Spinal cord (tissue), 10 donors: Measurements from ENCODE around the gene C1QTNF4. TPM values are rescaled to one million over a fixed set of nuclear protein-coding genes. Genes with fewer than 3 reads are reported as not detected.

Experiments
- DNase-seq, 6 donors: peaks; one replicate each; pipeline versions ENCODE4 v3.0.0 to v3.0.0-alpha.2; 2013 to 2015; ENCODE audit warnings: low spot score in 6 of 6, low read depth in 4 of 6
- H3K27ac ChIP-seq: one replicate; pipeline ENCODE4 v1.5.1; 2013; ENCODE audit warnings: low read depth, low read length, control low read depth
- H3K27me3 ChIP-seq: one replicate; pipeline ENCODE4 v1.6.1; 2013; ENCODE audit warnings: low read length; ENCODE audit not compliant: control insufficient read depth, insufficient read depth
- H3K36me3 ChIP-seq: one replicate; pipeline ENCODE4 v1.6.1; 2013; ENCODE audit warnings: low read length; ENCODE audit not compliant: control insufficient read depth, insufficient read depth
- H3K4me1 ChIP-seq: one replicate; pipeline ENCODE4 v1.6.1; 2013; ENCODE audit warnings: low read length; ENCODE audit not compliant: control insufficient read depth, insufficient read depth
- H3K4me3 ChIP-seq: one replicate; pipeline ENCODE4 v1.5.1; 2013; ENCODE audit warnings: low read depth, low read length, control low read depth
- H3K9me3 ChIP-seq: one replicate; pipeline ENCODE4 v1.6.1; 2013; ENCODE audit warnings: low read length; ENCODE audit not compliant: control insufficient read depth, insufficient read depth
- WGBS: methylation state at CpG from one replicate; pipeline ENCODE4 v1.1.5; 2013; ENCODE audit warnings: missing lambda C conversion rate; ENCODE audit not compliant: insufficient coverage; 5-methylcytosine and 5-hydroxymethylcytosine counted together
- polyA plus RNA-seq, 2 donors: library from polyadenylated mRNA; unstranded; fragments of 120-200 nt; gene quantifications; one replicate each; pipeline ENCODE4 v1.2.1, GENCODE V29; 2013; ENCODE audit not compliant: insufficient read length in 2 of 2
- total RNA-seq, 2 donors: library from RNA; depleted of rRNA in 1 of 2; stranded (reverse); fragments of 120-200 nt in 1 of 2; fragments of >200 nt in 1 of 2; gene quantifications; one replicate each; pipeline versions ENCODE4 v1.2.3 to v1.2.4, GENCODE V29; 2013 to 2014
- donor health status: healthy.

C1QTNF4 gene
- total and polyA plus RNA-seq, 4 donors: 15.8 to 113 (median 63.3) TPM

DNA sequence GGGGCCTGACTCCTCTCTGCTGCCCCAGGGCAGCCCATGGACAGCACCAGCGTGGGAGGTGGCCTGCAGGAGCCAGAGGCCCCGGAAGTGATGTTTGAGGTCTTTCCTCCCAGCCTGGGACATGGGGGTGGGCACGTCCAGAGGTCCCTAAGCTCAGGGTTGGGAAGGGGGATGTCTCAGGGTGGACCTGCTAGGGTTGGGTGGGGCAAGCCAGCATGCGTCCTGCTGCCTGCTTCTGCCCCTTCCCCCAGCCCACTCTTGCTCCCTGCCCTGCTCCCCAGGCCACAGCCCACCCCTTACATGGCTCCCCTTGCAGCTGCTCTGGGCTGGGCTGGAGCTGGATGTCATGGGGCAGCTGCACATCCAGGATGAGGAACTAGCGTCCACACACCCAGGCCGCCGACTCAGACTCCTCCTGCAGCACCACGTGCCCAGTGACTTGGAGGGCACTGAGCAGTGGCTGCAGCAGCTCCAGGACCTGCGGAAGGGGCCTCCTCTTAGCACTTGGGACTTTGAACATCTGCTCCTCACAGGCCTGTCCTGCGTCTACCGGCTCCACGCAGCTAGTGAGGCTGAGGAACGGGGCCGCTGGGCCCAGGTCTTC lies 6.4 kb downstream of the C1QTNF4 start:
- DNase-seq: no peak
- 83% methylated on average over 13 of the region's 14 CpGs for WGBS
- Histone ChIP-seq H3K4me3 (no peak overlapping the region), H3K36me3 (peaks cover 78% of the 10 kb centered on the region), H3K4me1 (peaks cover 64% of the 10 kb centered on the region), H3K27ac (no peak overlapping the region), H3K27me3 (no peaks in the 10 kb centered on the region), H3K9me3 (no peaks in the 10 kb centered on the region)

DNA sequence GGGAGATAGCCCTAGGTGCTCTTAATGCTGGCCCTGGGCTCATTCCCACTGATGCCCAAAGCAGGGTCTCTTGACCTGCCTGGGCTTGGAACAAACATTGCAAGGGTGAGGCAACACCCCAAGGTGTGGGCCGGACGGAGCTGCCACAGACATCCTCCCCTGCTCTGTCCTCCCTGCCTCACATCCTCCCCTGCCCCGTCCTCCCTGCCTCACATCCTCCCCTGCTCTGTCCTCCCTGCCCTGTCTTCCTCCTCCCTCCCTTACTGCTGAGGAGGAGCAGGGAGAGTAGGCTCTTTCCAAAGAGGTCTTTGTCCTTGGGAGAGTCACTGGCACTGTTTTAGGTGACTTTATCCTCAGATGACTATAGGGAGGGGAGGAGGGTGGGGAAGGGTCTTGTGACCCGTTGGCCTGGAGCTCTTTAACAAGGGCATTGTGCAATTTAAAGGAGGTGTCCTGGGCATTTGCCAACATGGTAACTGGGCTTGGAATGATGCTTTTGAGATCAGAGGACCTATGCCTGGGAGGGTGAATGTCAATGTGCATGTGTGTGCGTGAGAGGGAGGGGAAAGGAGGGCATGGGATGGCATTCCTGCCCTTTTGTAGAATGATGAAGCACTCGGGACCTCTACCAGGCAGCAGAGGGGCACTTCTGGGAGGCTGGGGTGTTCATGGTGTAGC lies 7.0 kb downstream of the C1QTNF4 start:
- H3K27me3 ChIP-seq: no peaks in the 10 kb centered on the region
- H3K4me1 ChIP-seq: peaks cover 64% of the 10 kb centered on the region
- 73% methylated on average over 5 of the region's 6 CpGs for WGBS
- no peak for DNase-seq
- H3K4me3 ChIP-seq: no peak overlapping the region
- peak overlapping the region; percentile 65 for H3K27ac ChIP-seq
- H3K36me3 ChIP-seq: peaks cover 85% of the 10 kb centered on the region
- no peaks in the 10 kb centered on the region for H3K9me3 ChIP-seq

DNA sequence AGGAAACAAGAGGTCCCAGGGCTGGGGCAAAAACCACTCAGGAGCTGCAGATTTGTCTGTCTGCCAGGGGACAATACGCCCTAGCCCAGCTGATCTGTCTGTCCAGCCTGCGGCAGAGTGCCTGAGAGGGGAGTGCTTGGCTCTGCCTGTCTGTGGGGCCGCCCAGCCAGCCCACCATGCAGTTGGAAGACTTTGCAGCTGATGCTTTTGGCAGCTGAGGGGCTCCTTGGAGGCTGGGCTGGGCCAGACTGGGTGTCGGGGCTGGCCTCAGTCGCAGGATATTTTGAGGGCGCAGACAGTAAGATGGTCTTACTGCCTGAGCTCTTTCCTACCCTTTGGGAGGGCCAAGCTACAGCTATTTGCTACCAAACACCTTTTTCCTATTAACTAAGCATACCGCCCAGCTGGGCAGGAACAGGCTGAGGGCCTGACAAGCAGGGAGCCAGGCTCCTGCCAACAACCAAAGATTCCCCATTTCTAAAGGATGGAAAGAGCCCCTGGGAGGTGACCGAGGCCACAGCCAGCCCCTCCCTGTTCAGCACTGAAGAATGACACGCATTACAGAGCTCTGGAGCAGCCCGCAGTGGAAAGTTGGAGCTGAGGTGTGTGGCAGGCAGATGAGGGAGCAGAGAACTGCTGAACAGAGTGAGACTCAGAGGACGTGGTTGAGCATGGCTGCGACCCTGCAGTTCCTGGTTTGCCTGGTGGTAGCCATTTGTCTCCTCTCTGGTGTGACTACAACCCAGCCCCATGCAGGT lies 7.9 kb downstream of the C1QTNF4 start, which contains the start of gene FAM180B:
Gene FAM180B (plus strand): TSS at position 581 of the 758 bp plus-strand sequence. CDS start 91 bp downstream, at position 672.
- peaks cover 89% of the 10 kb centered on the region for H3K36me3 ChIP-seq
- no peak within 1 kb of the TSS for H3K4me3 ChIP-seq
- H3K4me1 ChIP-seq: peaks cover 56% of the 10 kb centered on the region
- H3K27me3 ChIP-seq: no peaks in the 10 kb centered on the region
- WGBS: 54% methylated on average over 11 of the region's 12 CpGs
- H3K27ac ChIP-seq: peak within 1 kb of the TSS; percentile 65
- H3K9me3 ChIP-seq: no peaks in the 10 kb centered on the region
- peak in 2 of 6 donors; percentile 45 to 79 for DNase-seq

DNA sequence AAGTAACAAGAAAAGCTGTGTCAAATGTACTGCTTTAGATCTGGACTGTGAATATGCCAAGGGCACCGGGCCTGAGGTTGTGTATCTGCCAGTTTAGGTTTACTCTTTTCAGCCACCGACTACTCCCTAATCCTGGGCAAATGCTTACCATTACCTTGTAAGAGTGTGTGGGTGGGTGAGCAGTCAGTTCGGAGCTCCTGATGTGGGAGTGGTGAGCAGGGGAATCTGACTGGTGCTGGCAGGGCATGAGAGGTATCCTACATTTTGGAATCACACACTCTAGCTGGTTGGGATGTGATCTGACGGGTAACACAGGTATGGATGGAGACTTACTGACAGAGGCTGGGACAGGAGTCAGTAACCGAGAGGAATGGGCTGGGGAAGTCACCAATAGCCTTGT lies 10.4 kb downstream of the C1QTNF4 start:
- Histone ChIP-seq H3K4me3 (no peak overlapping the region), H3K4me1 (peaks cover 42% of the 10 kb centered on the region), H3K9me3 (no peaks in the 10 kb centered on the region), H3K36me3 (peaks cover 87% of the 10 kb centered on the region), H3K27me3 (no peaks in the 10 kb centered on the region), H3K27ac (no peak overlapping the region)
- WGBS: 92% methylated on average over 3 of the region's 5 CpGs
- no peak for DNase-seq

DNA sequence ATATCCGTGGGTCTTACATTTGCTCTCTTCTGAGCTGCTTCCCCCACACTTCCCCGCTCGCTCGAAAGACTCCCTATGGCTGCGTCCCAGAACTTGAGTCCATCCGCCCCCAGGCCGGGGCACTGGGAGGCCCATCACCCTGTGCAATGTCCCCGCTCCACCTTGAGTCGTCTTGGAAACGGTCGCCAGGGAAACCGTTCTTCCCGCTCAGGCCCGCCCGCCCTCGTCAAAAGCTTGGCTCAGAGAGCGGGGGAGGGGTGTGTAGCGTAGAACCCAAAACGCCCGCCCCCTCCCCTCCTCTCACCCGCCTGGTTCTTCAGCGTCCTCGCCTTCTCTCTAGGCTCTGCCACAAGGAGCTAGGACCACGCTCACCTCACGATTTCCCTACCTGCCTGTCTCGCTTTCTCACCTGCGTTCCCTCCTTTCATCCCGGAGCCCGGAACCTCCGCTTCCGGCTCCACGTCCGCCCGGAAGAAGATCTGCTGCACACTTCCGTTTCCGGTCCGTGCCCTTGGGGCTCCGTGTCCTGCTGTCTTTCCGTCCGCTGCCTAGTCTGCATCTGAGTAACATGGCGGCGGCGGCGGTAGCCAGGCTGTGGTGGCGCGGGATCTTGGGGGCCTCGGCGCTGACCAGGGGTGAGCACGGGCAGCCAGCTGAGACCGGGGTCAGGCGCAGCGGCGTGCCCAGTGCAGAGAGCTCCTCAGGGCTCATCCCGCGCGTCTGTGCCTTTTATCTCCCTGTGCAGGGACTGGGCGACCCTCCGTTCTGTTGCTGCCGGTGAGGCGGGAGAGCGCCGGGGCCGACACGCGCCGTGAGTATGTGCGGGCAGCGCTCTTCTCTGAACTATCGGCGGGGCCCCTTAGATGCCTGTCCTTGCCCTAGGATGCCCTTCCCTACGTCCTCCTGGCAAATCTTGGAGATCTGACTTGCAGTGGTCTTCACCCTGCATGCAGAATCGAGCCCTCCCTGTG lies 15.4 kb downstream of the C1QTNF4 start, which contains the start of the genes KBTBD4 and NDUFS3:
Gene KBTBD4 (minus strand): TSS at position 447 of the 971 bp plus-strand sequence. CDS start 19 bp downstream, at position 428.
Gene NDUFS3 (plus strand): TSS at position 551 of the 971 bp plus-strand sequence. CDS start 18 bp downstream, at position 569.
- WGBS: under 1% methylated on average over 72 of the region's 72 CpGs
- H3K9me3 ChIP-seq: no peaks in the 10 kb centered on the region
- H3K27me3 ChIP-seq: no peaks in the 10 kb centered on the region
- H3K4me3 ChIP-seq: peak within 1 kb of the TSS; percentile 82
- peaks cover 18% of the 10 kb centered on the region for H3K4me1 ChIP-seq
- peak; percentile 87 to 97 (median 90) for DNase-seq
- H3K27ac ChIP-seq: peak within 1 kb of the TSS; percentile 87
- H3K36me3 ChIP-seq: peaks cover 63% of the 10 kb centered on the region

DNA sequence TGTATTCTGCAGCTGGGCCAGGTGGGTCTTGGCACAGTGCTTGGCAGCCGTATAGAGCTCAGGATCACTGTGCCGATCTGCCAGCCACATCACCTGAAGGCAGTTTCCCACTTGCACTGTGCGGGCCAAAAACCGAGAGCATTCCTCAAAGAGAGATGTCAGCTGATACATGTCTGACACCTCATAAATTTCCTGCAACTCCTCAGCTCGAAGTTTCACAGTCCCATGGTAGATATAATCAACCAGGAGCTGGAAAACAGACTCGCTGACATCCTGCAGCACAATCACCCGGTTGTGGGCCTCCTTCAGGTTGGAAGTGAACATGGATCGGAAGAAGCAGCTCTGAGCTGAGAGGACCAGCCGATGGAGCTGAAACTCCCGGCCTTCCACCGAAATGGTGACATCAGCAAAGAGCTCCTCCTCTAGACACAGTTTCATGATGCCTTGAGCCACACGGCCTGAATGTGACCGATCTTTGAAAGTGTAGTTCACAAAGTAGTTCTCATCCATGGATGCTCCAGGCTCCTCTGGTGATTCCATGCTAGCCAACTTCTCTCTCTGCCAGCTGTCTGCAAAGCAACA lies 16.7 kb downstream of the C1QTNF4 start:
- H3K27me3 ChIP-seq: no peaks in the 10 kb centered on the region
- peaks cover 60% of the 10 kb centered on the region for H3K36me3 ChIP-seq
- H3K4me3 ChIP-seq: peak overlapping the region; percentile 82
- no peak for DNase-seq
- H3K4me1 ChIP-seq: peaks cover 28% of the 10 kb centered on the region
- 69% methylated on average over 10 of the region's 13 CpGs for WGBS
- no peaks in the 10 kb centered on the region for H3K9me3 ChIP-seq
- H3K27ac ChIP-seq: peak overlapping the region; percentile 87

DNA sequence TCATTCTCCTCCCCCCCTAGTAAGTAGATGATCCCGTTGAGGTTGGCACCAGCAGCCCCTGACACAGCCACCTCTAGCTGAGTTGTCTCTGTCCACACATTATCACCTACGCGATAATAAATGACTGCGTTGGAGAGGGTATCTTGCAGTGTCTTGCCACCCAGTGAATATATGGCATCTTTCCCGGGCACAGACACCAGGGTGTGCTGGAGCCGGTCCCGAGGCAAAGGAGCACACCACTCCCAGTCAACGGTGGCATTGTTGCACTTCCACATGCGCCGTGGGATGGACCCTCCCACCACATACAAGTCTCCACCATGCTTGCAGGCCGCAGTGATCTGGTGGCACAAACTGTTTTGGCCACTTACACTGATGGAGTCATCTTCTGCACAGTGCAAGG lies 20.9 kb downstream of the C1QTNF4 start:
- H3K4me1 ChIP-seq: peaks cover 22% of the 10 kb centered on the region
- 75% methylated on average over 7 of the region's 11 CpGs for WGBS
- no peaks in the 10 kb centered on the region for H3K9me3 ChIP-seq
- H3K4me3 ChIP-seq: no peak overlapping the region
- H3K27ac ChIP-seq: no peak overlapping the region
- H3K27me3 ChIP-seq: no peaks in the 10 kb centered on the region
- DNase-seq: no peak
- H3K36me3 ChIP-seq: peaks cover 50% of the 10 kb centered on the region

DNA sequence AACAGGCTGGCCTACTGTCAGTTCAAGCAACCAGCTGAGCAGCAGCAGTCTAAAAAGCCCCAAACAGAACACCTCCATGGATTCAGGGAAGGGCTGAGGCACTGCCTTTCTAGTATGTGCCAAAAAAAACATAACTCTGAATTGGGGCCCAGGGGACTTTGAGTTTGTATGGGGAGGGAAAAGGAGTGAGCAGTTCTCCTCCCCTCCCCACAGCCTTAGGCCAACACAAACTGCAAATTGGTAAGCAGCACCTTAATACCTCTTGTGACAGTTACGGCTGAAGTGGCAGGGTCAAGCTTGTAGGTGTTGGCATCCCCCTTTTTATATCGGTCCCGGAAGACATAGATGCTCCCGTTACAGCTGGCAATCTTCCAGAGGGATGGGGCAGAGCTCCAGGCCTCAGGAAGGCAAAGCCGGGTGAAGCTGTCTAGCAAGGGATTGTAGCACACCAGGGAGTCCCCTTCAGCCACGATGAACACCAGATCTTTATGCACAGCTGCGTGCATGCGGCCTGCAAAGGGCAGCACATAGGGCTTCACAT lies 21.4 kb downstream of the C1QTNF4 start:
- H3K9me3 ChIP-seq: no peaks in the 10 kb centered on the region
- peaks cover 17% of the 10 kb centered on the region for H3K4me1 ChIP-seq
- no peaks in the 10 kb centered on the region for H3K27me3 ChIP-seq
- no peak overlapping the region for H3K27ac ChIP-seq
- H3K36me3 ChIP-seq: peaks cover 52% of the 10 kb centered on the region
- WGBS: 20% methylated on average over 6 of the region's 8 CpGs
- no peak overlapping the region for H3K4me3 ChIP-seq
- DNase-seq: peak in 1 of 6 donors; percentile 22
